RKO (cell line): ENCODE measurements around the gene SENP6.
"Not testable (repeated sequence)": the region's sequence is repeated elsewhere in the genome, so short reads cannot be mapped to it uniquely, and the experiment has no call there.

ENCODE experiments used
- DNase-seq: peaks from one replicate; pipeline ENCODE4 v3.0.0-alpha.2; 2016; ENCODE audit warnings: low spot score

The SENP6 gene

GRCh38 chr6:75666592-75666991 is 64.9 kb downstream of the SENP6 start:
- no peak for DNase-seq

DNA sequence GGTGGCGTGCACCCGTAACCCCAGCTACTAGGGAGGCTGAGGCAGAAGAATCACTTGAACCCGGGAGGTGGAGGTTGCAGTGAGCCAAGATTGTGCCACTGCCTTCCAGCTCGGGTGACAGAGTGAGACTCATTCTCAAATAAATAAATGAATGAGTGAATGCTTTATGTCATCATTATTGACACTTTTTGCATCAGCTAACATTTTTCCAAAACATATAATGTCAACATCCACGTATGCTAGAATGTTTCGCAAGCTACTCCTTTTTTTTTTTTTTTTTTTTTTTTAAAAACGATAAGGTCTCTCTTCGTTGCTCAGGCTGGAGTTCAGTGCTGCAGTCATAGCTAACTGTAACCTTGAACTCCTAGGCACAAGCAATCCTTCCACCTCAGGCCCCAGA is 72.2 kb downstream of the SENP6 start:
- no peak for DNase-seq

DNA sequence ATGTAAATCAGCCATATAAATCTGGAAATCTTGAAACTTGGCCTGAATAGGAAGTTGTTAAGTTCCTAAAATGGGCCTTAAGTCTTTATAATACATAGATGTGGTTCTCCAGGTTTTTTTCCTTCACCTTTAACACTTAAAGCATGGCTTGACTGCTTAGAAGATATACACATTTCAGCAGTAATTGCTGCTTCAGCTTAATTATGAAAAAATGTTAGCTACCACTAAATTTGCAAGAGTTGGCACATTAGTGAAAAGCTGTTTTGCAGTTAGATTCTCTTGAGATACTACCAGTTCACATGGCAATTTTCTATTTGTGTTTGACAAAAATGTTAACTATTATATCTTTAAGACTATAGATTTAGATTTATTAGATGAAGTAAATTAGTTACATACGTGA is 74.7 kb downstream of the SENP6 start:
- no peak for DNase-seq

- DNase-seq = not testable (repeated sequence)
Measured at GRCh38 chr6:75682548-75682947, 80.9 kb downstream of the SENP6 start.

GRCh38 chr6:75683005-75683404 is 81.3 kb downstream of the SENP6 start:
- not testable (repeated sequence) for DNase-seq

DNA sequence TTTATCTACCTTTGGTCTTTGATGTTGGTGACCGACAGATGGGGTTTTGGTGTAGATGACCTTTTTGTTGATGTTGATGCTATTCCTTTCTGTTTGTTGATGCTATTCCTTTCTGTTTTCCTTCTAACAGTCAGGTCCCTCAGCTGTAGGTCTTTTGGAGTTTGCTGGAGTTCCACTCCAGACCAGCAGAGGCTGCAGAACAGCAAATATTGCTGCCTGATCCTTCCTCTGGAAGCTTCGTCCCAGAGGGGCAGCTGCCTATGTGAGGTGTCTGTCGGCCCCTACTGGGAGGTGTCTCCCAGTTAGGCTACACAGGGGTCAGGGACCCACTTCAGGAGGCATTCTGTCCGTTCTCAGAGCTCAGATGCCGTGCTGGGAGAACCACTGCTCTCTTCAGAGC is 85.9 kb downstream of the SENP6 start:
- DNase-seq = not testable (repeated sequence)

GRCh38 chr6:75687937-75688336 is 86.3 kb downstream of the SENP6 start:
- DNase-seq = not testable (repeated sequence)

DNA sequence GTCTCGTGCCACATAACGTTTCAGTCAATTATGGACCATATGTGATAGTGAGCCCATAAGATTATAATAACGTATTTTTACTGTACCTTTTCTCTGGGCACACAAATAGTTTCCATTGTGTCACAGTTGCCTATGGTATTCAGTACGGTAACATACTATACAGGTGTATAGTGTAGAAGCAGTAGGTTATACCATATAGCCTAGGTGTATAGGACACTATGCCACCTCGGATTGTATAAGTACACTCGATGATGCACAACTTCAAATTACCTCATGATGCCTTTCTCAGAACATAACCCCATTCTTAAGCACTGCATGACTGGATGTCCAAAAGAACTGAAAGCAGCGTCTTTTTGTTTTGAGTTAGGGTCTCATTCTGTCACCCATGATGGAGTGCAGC is 87.9 kb downstream of the SENP6 start:
- no peak for DNase-seq

- peak; percentile 39 for DNase-seq
Measured at GRCh38 chr6:75691012-75691411, 89.3 kb downstream of the SENP6 start.

DNA sequence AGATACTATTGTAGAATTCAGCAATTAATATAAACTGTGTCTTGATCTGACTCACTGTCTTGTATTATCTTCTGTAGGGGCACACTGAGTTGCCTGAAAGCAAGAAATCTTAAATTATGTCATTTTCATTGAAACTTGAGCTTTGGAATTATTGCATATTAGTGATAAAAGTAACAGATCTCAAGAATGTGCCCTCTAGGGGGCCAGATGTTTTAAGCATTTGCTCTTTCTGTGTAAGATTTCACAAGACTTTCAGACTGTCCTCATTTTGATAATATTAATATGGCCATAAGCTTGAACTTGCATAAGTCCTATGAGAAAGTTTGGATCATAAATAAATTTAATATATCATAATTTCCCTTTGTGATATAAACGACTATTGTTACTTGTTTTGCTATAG is 91.9 kb downstream of the SENP6 start:
- no peak for DNase-seq

- no peak for DNase-seq
Measured at GRCh38 chr6:75694406-75694805, 92.7 kb downstream of the SENP6 start.

GRCh38 chr6:75708334-75708733 is 106.7 kb downstream of the SENP6 start:
- not testable (repeated sequence) for DNase-seq

- no peak for DNase-seq
Measured at GRCh38 chr6:75711173-75711572, 109.5 kb downstream of the SENP6 start.

DNA sequence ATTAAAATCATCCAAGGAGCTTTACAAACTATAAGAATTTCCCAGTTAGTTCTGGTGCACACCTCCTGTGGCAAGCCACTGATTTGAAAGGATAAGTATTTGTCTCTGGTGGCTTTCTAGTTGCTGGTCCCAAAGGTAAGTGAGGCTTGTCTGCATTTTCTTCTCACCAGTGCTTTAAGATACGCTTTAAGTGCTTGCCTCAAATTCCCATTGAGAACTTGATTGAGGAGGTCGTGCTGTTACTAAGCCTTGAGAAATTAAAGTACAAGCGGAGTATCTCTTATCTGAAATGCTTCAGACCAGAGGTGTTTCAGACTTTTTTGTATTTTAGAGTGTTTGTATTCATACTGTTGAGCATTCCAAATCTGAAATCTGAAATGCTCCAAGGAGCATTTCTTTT is 117.5 kb downstream of the SENP6 start:
- DNase-seq = no peak

GRCh38 chr6:75723382-75723781 is 121.7 kb downstream of the SENP6 start:
- no peak for DNase-seq

DNA sequence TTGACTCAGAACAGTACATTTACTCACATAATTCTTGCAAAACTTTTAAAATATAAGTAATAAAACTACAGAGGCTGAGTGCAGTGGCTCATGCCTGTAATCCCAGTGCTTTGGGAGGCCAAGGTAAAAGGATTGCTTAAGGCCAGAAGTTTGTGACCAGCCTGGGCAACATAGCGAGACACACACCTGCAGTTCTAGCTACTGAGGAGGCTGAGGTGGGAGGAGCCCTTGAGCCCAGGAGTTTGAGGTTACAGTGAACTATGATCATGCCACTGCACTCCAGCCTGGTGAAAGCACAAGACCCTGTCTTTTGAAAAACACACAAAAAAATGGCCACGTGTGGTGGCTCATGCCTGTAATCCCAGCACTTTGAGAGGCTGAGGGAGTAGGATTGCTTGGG is 125.5 kb downstream of the SENP6 start:
- DNase-seq = no peak

- DNase-seq = not testable (repeated sequence)
Measured at GRCh38 chr6:75731029-75731428, 129.3 kb downstream of the SENP6 start.

DNA sequence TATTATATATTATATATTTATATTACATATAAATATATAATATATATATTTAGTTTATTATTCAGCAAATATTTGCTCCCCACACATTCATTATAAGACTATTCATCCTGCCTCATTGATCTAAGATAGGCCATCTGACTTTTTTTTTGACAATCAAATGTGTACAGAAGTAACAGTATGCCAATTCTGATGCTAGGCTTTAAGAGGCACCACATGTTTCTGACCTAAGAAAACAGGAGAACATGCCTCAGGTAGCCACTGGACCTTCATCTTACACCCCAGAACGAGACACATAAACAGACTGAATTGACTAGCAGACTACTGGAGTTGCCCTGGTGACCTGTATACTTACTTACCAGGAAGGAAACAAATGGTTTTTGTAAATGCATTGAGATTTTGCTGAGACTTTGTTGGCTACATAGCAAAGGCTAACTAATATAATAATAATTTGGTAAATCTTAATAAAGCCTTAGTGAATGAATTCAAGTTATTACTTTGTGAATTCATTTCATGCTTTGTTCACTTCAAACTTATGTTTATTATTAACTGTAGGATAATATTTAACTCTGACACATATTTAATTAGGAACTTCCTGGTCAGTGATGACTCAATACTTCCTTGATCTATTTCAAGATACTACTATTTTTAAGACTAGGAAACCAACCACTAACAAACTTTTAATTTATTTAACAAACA is 134.0 kb downstream of the SENP6 start:
- DNase-seq = no peak

DNA sequence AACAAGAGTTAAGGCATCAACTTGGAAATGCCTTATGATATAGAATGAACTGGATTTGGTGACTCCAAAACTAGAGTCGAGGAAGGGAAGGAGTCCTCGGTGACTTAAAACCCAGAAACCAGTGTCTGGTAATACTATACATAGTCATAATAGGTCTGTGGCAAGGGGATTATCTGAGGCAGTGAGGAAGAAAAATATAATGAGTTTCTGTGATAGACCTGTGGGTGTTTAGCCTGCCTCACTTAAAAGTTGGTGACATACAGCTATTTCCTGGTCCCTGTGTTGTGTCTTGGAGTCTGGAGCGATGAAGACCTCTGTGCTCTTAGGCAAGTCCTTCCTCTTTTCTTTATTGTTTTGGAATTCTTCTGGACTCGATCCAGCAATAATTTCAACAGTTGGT is 142.3 kb downstream of the SENP6 start:
- no peak for DNase-seq

DNA sequence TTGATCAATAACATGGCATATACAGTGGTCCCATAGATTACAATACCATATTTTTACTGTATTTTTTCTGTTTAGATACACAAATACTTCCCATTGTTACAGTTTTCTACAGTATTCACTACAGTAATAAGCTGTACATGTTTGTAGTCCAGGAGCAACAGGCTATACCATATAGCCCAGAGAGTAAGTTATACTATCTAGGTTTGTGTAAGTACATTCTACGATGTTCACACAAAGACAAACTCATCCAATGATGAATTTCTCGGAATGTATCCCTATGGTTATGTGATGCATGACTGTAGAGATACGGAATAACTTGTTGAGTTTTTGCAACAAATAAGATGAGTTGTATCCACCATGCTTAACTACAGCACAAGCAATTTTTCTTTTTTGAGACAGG is 143.7 kb downstream of the SENP6 start:
- DNase-seq = no peak

GRCh38 chr6:75746221-75746620 is 144.5 kb downstream of the SENP6 start:
- no peak for DNase-seq

- DNase-seq = no peak
Measured at GRCh38 chr6:75747152-75747992, 145.7 kb downstream of the SENP6 start.

DNA sequence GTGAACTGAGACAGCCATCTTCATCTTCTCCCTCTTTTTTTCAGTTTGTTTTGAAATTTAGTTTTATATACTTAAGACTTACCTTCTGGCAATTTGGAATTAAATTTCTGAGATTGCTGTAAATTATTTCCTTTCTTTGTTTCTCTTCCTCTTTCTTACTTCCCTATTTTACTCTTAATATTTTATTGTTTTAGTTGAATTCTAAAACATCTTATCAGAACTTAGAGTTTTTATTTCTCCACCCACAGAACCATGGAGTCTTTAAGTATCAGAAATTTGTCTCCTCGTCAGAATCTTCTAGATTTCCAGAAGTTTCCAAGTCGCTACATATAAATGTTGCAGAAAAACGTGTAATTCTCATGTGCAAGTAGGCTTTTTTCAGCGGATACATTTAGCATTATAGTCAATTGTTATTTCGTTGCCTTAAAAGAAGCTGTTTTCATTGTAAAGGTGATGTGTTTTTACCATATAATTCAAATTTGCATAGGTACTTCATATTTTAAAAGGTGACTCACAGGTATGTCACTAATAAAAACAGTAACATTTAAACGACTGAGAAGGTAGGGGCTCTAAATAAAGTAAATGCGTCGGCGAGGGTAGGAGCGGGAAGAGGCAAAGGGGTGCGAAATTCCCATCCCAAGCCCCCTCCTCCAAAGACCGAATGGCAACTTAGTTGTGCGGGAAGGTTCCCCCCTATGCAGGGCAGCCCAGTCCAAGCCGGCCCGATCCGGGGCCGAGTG is 146.5 kb downstream of the SENP6 start:
- peak; percentile 20 for DNase-seq
